Bronchial epithelial cell (primary cell): ENCODE measurements around the gene DNASE1L1. TPM values are rescaled to one million over a fixed set of nuclear protein-coding genes. Genes with fewer than 3 reads are reported as not detected.

Source experiments
- DNase-seq: peaks from one replicate; pipeline ENCODE4 v3.0.0-alpha.2; 2010; ENCODE audit warnings: low read depth
- FAIRE-seq: peaks from 2 replicates; lab custom pipeline; 2011; peaks lifted over from hg19 to GRCh38; lab: Jason Lieb, UNC
- H3K27me3 ChIP-seq: 2 replicates; pipeline ENCODE4 v1.5.1; 2011; ENCODE audit warnings: low read length; ENCODE audit not compliant: control insufficient read depth, insufficient read depth
- H3K36me3 ChIP-seq: 2 replicates; pipeline ENCODE4 v1.5.1; 2011; ENCODE audit warnings: low read length; ENCODE audit not compliant: control insufficient read depth, insufficient read depth
- H3K4me3 ChIP-seq: 2 replicates; pipeline ENCODE4 v1.5.1; 2011; ENCODE audit warnings: mild to moderate bottlenecking, low read depth, low read length, control low read depth
- CTCF ChIP-seq: IDR thresholded peaks from 2 replicates; pipeline ENCODE4 v1.5.1; 2011; ENCODE audit warnings: mild to moderate bottlenecking, moderate library complexity, low read length, control low read depth, inconsistent platforms; ENCODE audit not compliant: insufficient read depth, severe bottlenecking
- total RNA-seq: library from RNA; depleted of rRNA; stranded (reverse); fragments of >200 nt; gene quantifications from 2 replicates; pipeline ENCODE4 v1.2.1, GENCODE V29; 2014

Gene DNASE1L1
- total RNA-seq, 1 donor from 2014 or later: 38.7 TPM

GRCh38 chrX:154439841-154440240 lies 30.8 kb upstream of the DNASE1L1 start:
- Histone ChIP-seq H3K27me3 (no peaks in the 10 kb centered on the region), H3K36me3 (peaks cover 15% of the 10 kb centered on the region), H3K4me3 (no peak overlapping the region)
- DNase-seq (no peak), FAIRE-seq (no peak)
- TF ChIP-seq CTCF: no peak

DNA sequence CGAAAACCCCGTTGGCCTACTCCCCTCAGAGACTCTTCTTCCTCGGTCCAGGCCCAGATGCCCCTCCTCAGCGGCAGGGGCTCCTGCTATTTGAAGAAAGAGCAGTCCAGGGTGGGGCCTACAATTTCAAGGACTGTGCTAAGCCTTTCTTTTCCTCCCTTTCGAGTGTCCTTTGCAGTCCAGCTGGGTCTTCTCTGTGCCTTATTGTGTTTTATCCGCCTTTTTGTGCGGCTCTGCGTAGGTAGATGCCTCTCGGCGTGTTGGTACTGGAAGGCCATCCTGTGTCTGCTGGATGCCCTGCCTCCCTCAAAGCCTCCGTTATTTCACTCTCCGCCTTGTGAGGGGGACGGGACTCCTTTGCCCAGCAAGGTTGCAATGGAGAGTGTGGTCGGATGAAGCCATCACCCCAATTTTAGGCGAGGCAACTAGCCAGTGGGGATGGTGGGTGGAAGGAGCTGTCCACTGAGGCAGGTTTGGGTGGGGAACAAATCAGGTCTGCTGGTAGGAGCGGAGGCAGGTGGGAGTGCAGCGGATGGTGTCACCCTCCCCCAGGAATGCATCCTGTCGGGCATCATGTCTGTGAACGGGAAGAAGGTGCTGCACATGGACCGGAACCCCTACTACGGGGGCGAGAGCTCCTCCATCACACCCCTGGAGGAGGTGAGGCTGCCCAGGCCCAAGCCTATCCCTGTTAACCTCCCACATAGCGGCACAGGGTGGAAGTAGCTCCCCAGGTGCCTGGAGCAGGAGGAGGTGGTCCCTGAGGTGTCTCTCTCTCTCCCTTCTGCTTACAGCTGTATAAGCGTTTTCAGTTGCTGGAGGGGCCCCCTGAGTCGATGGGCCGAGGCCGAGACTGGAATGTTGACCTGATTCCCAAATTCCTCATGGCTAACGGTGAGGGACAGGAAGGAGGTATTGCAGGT lies 29.2 kb upstream of the DNASE1L1 start:
- TF ChIP-seq CTCF: no peak
- FAIRE-seq: no peak

GRCh38 chrX:154436983-154437752 lies 28.1 kb upstream of the DNASE1L1 start, which contains the start of gene GDI1:
TSS of gene GDI1 (plus strand) at chrX:154437154. CDS start at chrX:154437255, 101 bp downstream.
- Histone ChIP-seq H3K27me3 (no peaks in the 10 kb centered on the region), H3K4me3 (peak within 1 kb of the TSS; percentile 71), H3K36me3 (peaks cover 16% of the 10 kb centered on the region)
- FAIRE-seq (no peak), DNase-seq (no peak)
- TF ChIP-seq CTCF: no peak

More for the DNA sequence above, 29.2 kb upstream of the DNASE1L1 start:
- H3K36me3 ChIP-seq: peaks cover 15% of the 10 kb centered on the region
- DNase-seq: no peak
- H3K4me3 ChIP-seq: peak overlapping the region; percentile 71
- H3K27me3 ChIP-seq: no peaks in the 10 kb centered on the region

DNA sequence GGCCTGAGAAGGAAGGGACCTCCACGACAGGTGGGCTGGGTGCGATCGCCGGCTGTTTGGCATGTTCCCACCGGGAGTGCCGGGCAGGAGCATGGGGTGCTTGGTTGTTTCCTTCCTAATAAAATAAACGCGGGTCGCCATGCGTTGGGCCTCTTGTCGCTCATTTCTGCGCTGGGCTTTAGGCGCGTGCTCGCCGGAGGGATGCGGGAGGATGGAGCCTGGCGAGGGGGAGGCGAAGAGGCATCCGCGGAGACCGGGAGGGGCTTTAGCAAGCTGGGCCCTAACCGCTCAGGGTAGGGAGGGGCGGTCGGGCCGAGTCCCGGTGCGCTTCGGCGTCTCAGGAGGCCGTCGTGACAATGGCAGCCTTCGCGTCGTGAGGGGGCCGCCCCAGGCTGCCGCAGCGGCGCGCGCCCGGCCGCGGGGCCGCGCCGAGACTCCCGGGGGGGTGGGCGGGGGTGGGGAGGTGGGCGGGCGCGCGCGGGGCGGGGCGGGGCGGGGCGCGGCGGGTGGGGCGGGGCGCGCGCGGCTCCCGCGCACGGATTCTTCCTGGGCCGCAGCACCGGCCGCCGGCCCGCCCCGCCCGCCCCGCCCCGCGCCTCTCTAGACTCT lies 27.4 kb upstream of the DNASE1L1 start:
- FAIRE-seq (no peak), DNase-seq (no peak)
- no peaks in the 10 kb centered on the region for H3K27me3 ChIP-seq
- peak overlapping the region; percentile 71 for H3K4me3 ChIP-seq
- no peak for TF ChIP-seq CTCF
- H3K36me3 ChIP-seq: peaks cover 12% of the 10 kb centered on the region

DNA sequence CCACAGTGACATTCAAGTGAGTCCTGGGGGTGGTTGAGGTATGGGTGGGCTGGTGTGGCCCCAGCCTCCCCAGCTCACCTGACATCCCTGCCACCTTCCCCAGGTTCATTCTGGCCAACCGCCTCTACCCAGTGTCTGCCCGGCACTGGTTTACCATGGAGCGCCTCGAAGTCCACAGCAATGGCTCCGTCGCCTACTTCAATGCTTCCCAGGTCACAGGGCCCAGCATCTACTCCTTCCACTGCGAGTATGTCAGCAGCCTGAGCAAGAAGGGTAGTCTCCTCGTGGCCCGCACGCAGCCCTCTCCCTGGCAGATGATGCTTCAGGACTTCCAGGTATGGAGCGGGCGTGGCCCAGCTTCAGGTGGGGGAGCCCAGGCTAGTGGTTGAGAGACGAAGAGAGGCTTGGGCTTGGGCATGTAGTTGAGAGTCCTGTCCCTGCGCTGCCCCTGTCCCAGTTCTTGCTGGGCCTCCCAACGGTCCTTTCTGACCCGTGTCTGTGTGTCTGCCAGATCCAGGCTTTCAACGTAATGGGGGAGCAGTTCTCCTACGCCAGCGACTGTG lies 26.2 kb upstream of the DNASE1L1 start:
- Histone ChIP-seq H3K4me3 (no peak overlapping the region), H3K36me3 (peaks cover 10% of the 10 kb centered on the region), H3K27me3 (no peaks in the 10 kb centered on the region)
- FAIRE-seq (no peak), DNase-seq (no peak)
- no peak for TF ChIP-seq CTCF
